Activated CD8-positive, alpha-beta memory T cell treated with anti-CD3 and anti-CD28 coated beads, Interleukin-2, amount 50 U/mL, for 24 hours (primary cell): ENCODE data around the gene MEGF9.

ENCODE experiments used
- DNase-seq: peaks from one replicate; pipeline ENCODE4 v3.0.0-alpha.2; 2020; ENCODE audit errors: extremely low read depth

The MEGF9 gene

DNA sequence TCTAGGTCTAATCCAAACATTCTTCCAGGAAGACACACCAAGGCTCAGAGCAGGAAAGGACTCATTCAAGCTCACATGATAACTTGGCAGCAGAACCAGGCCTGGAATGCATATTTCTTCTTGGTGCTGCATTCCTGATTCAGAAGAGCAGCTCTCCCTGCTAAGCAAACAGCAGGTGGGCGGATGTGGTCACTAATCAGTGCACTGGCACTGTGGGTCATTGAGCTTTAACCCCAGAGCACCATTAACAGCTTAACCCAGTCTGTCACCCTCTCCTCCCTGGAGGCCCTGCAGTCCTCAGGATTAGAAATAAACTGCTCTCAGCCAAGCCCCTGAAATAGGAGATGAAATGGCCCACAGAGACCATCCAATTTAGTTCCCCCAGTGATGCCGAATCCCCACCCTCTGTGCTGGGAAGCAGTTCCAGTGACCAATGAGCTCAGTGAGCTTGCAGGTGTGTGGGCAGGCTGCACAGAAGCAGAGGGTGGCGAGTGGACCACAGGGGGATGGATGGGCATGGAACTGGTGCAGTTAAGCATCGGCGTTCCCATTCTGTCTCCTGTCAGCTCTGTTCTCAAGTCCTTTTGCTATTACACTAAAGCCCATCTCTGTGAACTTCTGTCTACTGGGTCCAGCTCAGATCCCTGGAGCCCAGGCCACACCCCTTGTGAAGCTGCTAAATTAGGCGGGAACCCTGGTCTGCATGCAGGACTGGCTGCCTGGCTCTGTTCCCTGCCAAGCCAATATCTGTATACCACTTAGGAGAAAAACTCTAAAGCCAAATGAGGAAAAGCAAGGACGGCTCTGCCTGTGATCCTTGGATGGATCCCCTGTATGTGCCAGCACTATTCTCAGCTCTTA, 16.6 kb upstream of the MEGF9 start:
- no peak for DNase-seq

DNA sequence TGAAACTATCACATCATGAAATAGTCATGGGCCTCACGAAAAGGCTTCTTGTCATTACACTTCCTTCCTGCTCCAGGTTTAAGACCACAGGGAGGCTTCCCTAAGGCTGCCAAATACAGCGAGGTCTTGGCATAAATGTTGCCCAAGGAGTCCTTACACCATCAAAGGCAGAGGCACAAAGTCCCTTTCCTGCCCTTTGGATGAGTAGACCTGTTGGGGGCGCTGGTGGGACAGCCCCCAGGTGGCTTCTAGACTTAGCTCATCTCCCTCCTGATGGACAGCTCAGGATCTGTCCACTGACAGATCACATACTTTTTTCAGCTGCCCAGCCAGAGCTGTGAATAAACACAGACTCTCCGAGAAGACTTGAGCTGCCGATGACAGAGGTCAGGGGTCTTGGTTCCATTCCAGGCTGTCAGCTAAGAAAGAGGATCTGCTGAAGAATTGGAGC, 15.5 kb upstream of the MEGF9 start:
- no peak for DNase-seq

DNA sequence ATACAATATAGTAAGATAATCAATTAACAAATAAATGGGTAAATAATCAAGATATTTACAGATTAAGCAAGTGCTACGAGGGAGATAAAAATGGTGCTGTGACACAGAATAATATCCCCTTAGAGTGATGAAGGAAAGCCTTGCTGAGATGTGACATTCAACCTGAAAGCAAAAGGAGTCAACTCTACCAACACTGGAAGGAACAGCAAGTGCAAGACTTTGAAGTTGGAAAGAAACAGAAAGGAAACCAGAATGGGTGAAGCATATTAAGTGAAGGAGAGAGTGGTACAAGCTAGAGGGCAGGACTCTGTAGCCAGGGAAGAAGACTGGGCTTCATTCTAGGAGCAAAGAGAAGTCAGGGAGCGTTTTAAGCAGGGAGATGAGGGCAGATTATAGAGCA, 12.2 kb upstream of the MEGF9 start:
- DNase-seq = no peak

GRCh38 chr9:120725907-120726306, 11.6 kb upstream of the MEGF9 start:
- DNase-seq = no peak

DNA sequence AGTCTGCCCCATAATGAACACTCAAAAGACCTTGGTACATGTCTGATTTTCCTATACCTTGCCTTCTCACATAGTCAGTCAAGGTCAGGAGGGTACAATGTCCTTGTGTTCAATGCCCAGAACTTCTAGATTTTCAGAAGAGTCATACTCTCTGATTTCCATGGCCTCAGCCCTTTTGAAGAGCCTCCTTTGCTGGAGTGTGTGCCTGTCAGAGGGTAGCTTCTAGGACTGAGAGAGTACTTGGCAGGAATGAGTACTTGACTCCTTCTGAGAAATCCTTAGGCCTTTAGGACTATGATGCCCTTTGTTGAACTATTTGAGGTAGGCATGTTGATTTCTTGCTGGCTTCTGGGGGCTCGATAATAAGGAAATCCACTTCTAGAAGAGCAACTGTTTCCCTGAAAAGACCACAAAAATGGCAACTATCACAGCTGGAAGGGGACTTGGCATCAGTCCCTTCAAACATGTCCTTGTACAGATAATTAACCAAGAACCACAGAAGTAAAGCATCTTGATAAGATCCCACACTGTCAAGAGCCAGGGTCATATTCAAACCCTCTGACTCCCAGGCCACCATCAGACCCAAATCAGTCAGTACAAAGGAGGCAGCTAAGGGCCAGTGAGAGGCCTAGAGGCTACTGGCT, 10.6 kb upstream of the MEGF9 start:
- DNase-seq = no peak

GRCh38 chr9:120723565-120723964, 9.3 kb upstream of the MEGF9 start:
- no peak for DNase-seq

- DNase-seq = no peak
These were observed 6.1 kb upstream of the MEGF9 start for GRCh38 chr9:120720404-120720803.

DNA sequence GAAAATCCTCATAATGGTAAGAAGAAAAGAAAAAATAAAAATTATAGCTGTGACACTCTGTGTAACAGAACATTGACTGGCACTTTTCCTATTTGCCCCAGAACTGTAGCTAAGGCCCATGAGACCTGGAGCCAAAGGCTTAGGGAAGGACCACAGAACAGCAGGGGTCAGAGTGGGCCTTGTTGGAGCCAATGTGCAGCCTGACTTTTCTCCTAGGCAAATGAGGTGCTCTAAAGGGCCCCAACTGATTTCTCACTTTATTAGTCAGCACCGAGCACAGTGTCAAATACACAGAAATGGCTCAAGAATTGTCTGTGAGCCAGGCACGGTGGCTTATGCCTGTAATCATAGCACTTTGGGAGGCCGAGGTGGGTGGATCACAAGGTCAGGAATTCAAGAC, 4.0 kb upstream of the MEGF9 start:
- DNase-seq = no peak

- DNase-seq = no peak
These were observed 2.9 kb upstream of the MEGF9 start for GRCh38 chr9:120717176-120717575.

GRCh38 chr9:120716483-120716882, 2.2 kb upstream of the MEGF9 start:
- DNase-seq = no peak

GRCh38 chr9:120715389-120715924, 1.2 kb upstream of the MEGF9 start:
- DNase-seq = no peak

DNA sequence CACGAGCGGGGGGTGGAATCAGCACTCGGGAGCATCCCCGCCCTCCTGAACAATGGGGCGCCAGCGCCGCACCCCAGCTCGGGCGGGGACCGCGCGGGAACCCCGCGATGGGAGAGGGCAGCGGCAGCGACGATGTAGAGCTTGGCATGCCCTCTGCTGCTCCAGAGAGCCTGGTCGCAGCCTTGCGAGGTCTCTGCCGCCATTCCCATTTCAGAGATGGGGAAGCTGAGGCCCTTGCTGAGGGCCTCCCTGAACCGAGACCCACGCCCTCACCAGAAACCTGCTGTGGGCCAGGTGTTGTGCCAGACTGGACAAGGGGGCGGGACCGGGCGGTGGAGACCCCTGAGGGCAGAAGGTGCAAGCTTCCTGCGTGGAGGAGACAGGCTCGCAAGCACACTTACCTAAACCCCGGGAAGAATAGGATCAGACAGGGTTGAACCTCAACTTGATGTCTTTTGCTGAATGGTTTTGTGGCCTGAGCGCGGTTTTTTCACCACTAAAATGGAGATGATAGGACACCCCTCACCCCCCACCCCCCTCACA, 647 bp upstream of the MEGF9 start:
- DNase-seq = no peak

DNA sequence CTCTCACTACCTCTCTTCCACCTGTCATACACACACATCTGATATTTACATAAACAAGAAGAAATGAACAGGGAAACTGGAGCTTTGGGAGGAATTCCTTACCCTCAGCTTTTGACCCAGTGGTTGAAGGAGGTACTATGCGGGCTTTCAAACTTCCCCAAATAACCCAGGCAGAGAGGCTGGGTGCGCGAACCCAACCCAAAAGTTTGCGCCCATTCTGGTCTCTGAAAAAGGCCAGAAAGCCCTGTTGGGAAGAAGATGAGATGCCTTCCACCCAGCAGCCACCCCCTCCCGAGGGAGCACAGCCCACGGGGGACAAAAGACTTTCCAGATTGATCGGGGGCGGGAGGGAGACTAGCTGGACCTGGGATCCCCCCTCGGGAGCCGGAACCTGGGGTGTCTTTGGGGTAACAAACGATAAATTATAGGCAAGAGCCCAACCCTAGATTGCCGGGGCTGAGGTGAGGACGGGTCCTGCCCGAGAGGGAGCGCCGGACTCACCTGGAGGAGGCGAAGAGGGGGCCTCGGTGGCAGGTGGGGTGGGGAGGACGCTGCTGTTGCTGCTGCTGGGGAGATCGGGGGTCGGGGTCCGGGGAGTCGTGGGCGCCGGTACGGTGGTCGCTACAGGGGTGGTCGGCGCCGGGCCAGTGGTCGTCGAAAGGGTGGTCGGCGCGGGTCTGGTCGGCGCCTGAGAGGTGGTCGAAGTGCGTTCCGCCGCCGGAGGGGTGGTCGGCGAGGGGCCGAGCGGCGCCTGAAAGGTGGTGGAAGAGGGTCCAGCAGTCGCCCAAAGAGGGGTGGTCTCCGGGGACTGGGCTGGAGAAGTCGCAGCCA, 798 bp downstream of the MEGF9 start:
- DNase-seq = no peak

- no peak for DNase-seq
These were observed 1.7 kb downstream of the MEGF9 start for GRCh38 chr9:120712539-120713031.

DNA sequence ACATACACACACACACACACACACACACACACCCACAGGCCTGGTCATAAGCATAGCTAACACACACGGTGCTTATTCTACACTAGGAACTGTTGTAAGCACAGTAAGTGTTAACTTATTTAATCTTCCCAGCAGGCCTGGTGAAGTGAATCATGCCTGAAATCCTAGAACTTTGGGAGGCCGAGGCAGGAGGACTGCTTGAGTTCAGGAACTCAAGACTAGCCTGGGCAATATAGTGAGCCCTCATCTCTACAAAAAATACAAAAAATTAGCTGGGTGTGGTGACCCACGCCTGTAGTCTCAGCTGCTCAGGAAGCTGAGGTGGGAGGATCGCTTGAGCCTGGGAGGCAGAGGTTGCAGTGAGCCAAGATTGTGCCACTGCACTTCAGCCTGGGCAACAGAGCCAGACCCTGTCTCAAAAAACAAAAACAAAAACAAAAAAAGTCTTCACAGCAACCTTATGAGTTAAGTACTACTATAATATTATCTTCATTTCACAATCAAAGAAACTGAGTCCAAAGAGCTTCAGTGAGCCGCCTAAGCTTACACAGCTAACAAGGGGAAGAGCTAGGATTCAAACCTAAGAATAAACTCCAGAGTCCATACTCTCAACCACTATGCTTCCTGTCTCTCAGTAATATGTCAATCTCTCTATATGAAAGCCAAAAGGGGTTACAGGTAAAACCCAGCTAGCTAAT, 2.3 kb downstream of the MEGF9 start:
- no peak for DNase-seq

GRCh38 chr9:120711354-120711753, 2.9 kb downstream of the MEGF9 start:
- no peak for DNase-seq

- no peak for DNase-seq
These were observed 3.9 kb downstream of the MEGF9 start for GRCh38 chr9:120710110-120710981.

GRCh38 chr9:120708526-120709224, 5.6 kb downstream of the MEGF9 start:
- no peak for DNase-seq

DNA sequence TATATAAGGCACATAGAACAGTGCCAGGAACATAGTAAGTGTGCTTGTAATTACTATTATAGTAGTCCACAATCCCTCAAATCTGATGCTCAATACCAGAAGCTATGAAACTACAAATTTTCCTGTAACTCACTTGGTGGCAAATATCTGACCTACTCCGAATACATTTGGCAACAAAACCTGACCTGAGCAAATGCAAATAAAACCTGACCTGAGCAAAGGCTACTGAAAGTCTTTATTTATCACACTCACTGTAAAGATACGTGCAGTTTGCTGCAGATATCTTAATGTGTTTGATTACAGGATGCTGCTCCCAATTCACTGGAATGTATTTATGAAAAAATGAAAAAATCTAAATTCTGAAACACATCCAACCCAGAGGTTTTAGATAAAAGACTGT, 7.1 kb downstream of the MEGF9 start:
- DNase-seq = no peak
